K562 (cell line): ENCODE measurements around the gene NDUFAF3. TPM values are rescaled to one million over a fixed set of nuclear protein-coding genes. Genes with fewer than 3 reads are reported as not detected.
A peak's percentile ranks its signal among the peaks of the same experiment; 100 is the strongest.

Experiments
- CHD1 ChIP-seq: fragments of 200-600 bp; sonication (generic); IDR thresholded peaks from one replicate; pipeline ENCODE4 v1.6.1; 2012; ENCODE audit warnings: mild to moderate bottlenecking, moderate library complexity, low read length, inconsistent platforms
- MAFF ChIP-seq: IDR thresholded peaks from 2 replicates; pipeline ENCODE4 v1.6.1; 2012; ENCODE audit warnings: low read length, improper control_type of control experiment
- MYC ChIP-seq, 2 experiments: fragments of 250-450 bp in 1 of 2; sonication (Bioruptor Pico) in 1 of 2; IDR thresholded peaks; 2 replicates each; pipeline versions ENCODE4 v1.5.1 to v1.6.1; 2012 to 2021; ENCODE audit warnings: low read depth in 2 of 2, borderline replicate concordance in 1 of 2, improper control_type of control experiment in 1 of 2, low read length in 1 of 2, mild to moderate bottlenecking in 1 of 2, moderate library complexity in 1 of 2
- PHF8 ChIP-seq: fragments of 200-600 bp; sonication (generic); IDR thresholded peaks from 2 replicates; pipeline ENCODE4 v1.6.1; 2012; ENCODE audit warnings: mixed run types, mild to moderate bottlenecking, inconsistent platforms, low read length, moderate library complexity, borderline replicate concordance
- POLR2AphosphoS5 ChIP-seq: IDR thresholded peaks from 2 replicates; pipeline ENCODE4 v1.6.1; 2011; ENCODE audit warnings: mild to moderate bottlenecking, low read depth, low read length, moderate library complexity; ENCODE audit not compliant: control insufficient read depth, insufficient read depth
- SMAD3 ChIP-seq: fragments of 450-650 bp; formaldehyde crosslinking; conservative IDR thresholded peaks from 2 replicates; pipeline ENCODE4 v1.4.0; 2020; ENCODE audit warnings: mild to moderate bottlenecking
- TAF1 ChIP-seq: IDR thresholded peaks from 2 replicates; pipeline ENCODE4 v1.6.1; 2011; ENCODE audit warnings: mild to moderate bottlenecking, low read length, moderate library complexity; ENCODE audit not compliant: insufficient read depth, control insufficient read depth, severe bottlenecking; ENCODE audit errors: extremely low read depth
- TAL1 ChIP-seq: fragments of 450-650 bp; IDR thresholded peaks from 2 replicates; pipeline ENCODE4 v1.6.1; 2016; ENCODE audit warnings: mild to moderate bottlenecking
- ZNF239 ChIP-seq: fragments of 250-450 bp; sonication (Bioruptor Pico); IDR thresholded peaks from 2 replicates; pipeline ENCODE4 v1.4.0; 2020; ENCODE audit warnings: mild to moderate bottlenecking
- ZNF77 ChIP-seq: fragments of 250-450 bp; sonication (Bioruptor Pico); IDR thresholded peaks from 2 replicates; pipeline ENCODE4 v1.5.0; 2020
- polyA plus RNA-seq, 8 experiments: library from polyadenylated mRNA; depleted of rRNA in 4 of 8; stranded (reverse) in 5 of 8; unstranded in 3 of 8; fragments of >200 nt; fragmentation: Nextera tagmentation in 2 of 8; fragmentation: Illumina TruSeq in 1 of 8; extraction: Ambion mirVana in 2 of 8; extraction: Trizol in 1 of 8; gene quantifications; 2 replicates each; pipeline versions ENCODE4 v1.2.1 to v1.2.3, GENCODE V29; 2011 to 2014; ENCODE audit warnings: inconsistent platforms in 1 of 8, missing spikeins in 1 of 8
- total RNA-seq, 7 experiments: library from RNA; depleted of rRNA in 6 of 7; stranded (reverse); fragments of >200 nt in 6 of 7; fragmentation: Illumina TruSeq in 2 of 7; extraction: Trizol in 2 of 7; gene quantifications; 2 replicates each; pipeline versions ENCODE4 v1.2.1 to v1.2.3, GENCODE V29; 2011 to 2021; ENCODE audit warnings: low replicate concordance in 1 of 7
- TF ChIP-seq, protein P1 (sequence below): sonication (generic); formaldehyde crosslinking; IDR thresholded peaks from 2 replicates; pipeline ENCODE4 v1.8.0; 2022; ENCODE audit warnings: mild to moderate bottlenecking, missing genetic modification reagents
- TF ChIP-seq, protein P2 (sequence below): fragments of 250-450 bp; sonication (Bioruptor Pico); IDR thresholded peaks from 2 replicates; pipeline ENCODE4 v1.5.0; 2020; ENCODE audit warnings: mild to moderate bottlenecking
- TF ChIP-seq, protein P3 (sequence below): sonication (generic); formaldehyde crosslinking; IDR thresholded peaks from 2 replicates; pipeline ENCODE4 v1.9.0; 2022; ENCODE audit warnings: mild to moderate bottlenecking, missing genetic modification reagents
- TF ChIP-seq, protein P4 (sequence below): fragments of 450-650 bp; conservative IDR thresholded peaks from 2 replicates; pipeline ENCODE4 v1.6.1; 2016; ENCODE audit warnings: missing genetic modification characterization, low read depth, mild to moderate bottlenecking, control low read depth, missing compliant biosample characterization
- TF ChIP-seq, protein P5 (sequence below): IDR thresholded peaks from 3 replicates; pipeline ENCODE4 v1.6.1; 2011; ENCODE audit warnings: borderline replicate concordance, mild to moderate bottlenecking; ENCODE audit not compliant: insufficient read length, insufficient read depth

NDUFAF3 gene
- total and polyA plus RNA-seq, 9 of the 15 experiments (the other 6 are each of a cell fraction or from before 2014, with no cell fraction given) = 17.0 to 127 (median 36.3) TPM

DNA sequence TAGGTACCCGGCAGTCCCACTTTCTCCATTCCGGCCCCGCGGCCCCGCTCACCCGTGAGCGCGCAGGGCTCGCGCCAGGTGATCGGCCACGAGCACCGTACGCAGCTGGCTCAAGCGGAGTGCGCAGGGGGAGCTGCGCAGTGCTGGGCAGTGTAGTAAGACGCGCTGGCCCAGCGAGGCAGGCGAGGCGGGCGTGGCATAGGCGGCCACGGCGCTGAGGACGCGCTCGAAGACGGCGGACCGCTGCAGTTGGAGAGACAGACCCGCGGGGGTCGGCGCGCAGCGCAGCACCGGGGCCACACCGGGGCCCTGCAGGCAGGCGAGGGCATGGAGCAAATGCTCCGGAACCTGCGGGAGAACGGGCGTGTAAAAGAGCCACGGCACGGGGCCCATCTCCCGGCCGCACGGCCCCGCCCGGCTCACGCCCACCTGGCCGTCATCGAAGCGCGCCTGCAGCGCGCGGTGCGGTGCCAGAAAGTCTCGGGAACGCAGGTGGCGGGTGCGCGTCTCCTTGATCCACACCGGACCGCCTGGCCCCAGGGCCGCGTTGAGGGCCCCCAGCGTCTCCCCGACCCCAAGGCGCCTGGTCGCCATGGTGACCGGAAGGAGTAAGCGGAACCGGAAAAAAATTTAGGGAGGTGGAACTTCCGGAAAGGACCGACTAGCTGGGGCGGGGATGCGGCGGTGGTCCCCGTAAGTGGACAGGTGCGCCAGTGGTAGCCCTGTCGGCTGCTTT lies 3.8 kb upstream of the NDUFAF3 start, which contains the start of gene DALRD3 (continued):
- TF ChIP-seq POLR2AphosphoS5 (no peak), SMAD3 (CRISPR knock-in tag) (no peak), TAF1 (peak; percentile 39), TAL1 (no peak), MAFF (no peak), PHF8 (peak; percentile 54; the same call in 1 of the 2 replicates), MYC (IDR thresholded peaks at IDR 0.05; ENCODE audit: low read depth, low read length) (peak; percentile 63; the same call in 1 of the 2 replicates), MYC (CRISPR knock-in tag; IDR thresholded peaks at IDR 0.05; ENCODE audit: borderline replicate concordance, low read depth) (peak; percentile 75; the same call in 1 of the 2 replicates), CHD1 (peak; percentile 43), ZNF239 (no peak), ZNF77 (CRISPR knock-in tag) (0 out of 2 replicates have a peak, but pooled peaks have one; percentile 67)
- TF ChIP-seq, protein P1, sequence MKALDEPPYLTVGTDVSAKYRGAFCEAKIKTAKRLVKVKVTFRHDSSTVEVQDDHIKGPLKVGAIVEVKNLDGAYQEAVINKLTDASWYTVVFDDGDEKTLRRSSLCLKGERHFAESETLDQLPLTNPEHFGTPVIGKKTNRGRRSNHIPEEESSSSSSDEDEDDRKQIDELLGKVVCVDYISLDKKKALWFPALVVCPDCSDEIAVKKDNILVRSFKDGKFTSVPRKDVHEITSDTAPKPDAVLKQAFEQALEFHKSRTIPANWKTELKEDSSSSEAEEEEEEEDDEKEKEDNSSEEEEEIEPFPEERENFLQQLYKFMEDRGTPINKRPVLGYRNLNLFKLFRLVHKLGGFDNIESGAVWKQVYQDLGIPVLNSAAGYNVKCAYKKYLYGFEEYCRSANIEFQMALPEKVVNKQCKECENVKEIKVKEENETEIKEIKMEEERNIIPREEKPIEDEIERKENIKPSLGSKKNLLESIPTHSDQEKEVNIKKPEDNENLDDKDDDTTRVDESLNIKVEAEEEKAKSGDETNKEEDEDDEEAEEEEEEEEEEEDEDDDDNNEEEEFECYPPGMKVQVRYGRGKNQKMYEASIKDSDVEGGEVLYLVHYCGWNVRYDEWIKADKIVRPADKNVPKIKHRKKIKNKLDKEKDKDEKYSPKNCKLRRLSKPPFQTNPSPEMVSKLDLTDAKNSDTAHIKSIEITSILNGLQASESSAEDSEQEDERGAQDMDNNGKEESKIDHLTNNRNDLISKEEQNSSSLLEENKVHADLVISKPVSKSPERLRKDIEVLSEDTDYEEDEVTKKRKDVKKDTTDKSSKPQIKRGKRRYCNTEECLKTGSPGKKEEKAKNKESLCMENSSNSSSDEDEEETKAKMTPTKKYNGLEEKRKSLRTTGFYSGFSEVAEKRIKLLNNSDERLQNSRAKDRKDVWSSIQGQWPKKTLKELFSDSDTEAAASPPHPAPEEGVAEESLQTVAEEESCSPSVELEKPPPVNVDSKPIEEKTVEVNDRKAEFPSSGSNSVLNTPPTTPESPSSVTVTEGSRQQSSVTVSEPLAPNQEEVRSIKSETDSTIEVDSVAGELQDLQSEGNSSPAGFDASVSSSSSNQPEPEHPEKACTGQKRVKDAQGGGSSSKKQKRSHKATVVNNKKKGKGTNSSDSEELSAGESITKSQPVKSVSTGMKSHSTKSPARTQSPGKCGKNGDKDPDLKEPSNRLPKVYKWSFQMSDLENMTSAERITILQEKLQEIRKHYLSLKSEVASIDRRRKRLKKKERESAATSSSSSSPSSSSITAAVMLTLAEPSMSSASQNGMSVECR (CRISPR knock-in tag) = peak; percentile 77
- TF ChIP-seq, protein P2, sequence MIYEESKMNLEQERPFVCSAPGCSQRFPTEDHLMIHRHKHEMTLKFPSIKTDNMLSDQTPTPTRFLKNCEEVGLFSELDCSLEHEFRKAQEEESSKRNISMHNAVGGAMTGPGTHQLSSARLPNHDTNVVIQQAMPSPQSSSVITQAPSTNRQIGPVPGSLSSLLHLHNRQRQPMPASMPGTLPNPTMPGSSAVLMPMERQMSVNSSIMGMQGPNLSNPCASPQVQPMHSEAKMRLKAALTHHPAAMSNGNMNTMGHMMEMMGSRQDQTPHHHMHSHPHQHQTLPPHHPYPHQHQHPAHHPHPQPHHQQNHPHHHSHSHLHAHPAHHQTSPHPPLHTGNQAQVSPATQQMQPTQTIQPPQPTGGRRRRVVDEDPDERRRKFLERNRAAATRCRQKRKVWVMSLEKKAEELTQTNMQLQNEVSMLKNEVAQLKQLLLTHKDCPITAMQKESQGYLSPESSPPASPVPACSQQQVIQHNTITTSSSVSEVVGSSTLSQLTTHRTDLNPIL = no peak
- TF ChIP-seq, protein P3, sequence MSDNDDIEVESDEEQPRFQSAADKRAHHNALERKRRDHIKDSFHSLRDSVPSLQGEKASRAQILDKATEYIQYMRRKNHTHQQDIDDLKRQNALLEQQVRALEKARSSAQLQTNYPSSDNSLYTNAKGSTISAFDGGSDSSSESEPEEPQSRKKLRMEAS (CRISPR knock-in tag) = peak; percentile 78
- TF ChIP-seq, protein P4, sequence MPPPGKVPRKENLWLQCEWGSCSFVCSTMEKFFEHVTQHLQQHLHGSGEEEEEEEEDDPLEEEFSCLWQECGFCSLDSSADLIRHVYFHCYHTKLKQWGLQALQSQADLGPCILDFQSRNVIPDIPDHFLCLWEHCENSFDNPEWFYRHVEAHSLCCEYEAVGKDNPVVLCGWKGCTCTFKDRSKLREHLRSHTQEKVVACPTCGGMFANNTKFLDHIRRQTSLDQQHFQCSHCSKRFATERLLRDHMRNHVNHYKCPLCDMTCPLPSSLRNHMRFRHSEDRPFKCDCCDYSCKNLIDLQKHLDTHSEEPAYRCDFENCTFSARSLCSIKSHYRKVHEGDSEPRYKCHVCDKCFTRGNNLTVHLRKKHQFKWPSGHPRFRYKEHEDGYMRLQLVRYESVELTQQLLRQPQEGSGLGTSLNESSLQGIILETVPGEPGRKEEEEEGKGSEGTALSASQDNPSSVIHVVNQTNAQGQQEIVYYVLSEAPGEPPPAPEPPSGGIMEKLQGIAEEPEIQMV (tag) = no peak
- TF ChIP-seq, protein P5, sequence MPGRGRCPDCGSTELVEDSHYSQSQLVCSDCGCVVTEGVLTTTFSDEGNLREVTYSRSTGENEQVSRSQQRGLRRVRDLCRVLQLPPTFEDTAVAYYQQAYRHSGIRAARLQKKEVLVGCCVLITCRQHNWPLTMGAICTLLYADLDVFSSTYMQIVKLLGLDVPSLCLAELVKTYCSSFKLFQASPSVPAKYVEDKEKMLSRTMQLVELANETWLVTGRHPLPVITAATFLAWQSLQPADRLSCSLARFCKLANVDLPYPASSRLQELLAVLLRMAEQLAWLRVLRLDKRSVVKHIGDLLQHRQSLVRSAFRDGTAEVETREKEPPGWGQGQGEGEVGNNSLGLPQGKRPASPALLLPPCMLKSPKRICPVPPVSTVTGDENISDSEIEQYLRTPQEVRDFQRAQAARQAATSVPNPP = no peak
